ENCODE data around the gene DNM2.

Gene DNM2

DNA sequence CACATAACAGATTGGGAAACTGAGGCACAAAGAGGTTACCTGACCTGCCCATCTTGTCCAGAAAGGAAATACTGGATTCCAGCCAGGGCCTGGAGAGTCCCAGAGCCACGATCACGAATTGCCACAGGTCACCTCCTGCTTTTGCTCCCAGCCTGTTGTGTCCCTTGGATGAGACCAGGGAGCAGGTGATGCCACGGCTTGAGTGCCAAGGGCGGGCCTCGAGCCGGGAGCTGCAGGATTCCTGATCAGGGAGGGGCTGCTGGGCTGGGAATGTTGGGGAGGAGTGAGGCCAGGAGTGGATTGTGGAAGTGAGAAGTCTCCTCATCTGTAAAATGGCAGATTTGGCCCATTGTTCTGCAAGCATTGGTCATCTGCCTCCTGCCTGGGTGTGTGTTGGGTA, 29.4 kb downstream of the DNM2 start:
- H3K4me3 ChIP-seq (ENCODE audit: low read depth, low read length) = no peak overlapping the region
- DNase-seq (ENCODE audit: low read depth) = no peak
- TF ChIP-seq, protein P1, sequence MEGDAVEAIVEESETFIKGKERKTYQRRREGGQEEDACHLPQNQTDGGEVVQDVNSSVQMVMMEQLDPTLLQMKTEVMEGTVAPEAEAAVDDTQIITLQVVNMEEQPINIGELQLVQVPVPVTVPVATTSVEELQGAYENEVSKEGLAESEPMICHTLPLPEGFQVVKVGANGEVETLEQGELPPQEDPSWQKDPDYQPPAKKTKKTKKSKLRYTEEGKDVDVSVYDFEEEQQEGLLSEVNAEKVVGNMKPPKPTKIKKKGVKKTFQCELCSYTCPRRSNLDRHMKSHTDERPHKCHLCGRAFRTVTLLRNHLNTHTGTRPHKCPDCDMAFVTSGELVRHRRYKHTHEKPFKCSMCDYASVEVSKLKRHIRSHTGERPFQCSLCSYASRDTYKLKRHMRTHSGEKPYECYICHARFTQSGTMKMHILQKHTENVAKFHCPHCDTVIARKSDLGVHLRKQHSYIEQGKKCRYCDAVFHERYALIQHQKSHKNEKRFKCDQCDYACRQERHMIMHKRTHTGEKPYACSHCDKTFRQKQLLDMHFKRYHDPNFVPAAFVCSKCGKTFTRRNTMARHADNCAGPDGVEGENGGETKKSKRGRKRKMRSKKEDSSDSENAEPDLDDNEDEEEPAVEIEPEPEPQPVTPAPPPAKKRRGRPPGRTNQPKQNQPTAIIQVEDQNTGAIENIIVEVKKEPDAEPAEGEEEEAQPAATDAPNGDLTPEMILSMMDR (IDR thresholded peaks at IDR 0.05; ENCODE audit: control insufficient read depth, extremely low read depth, insufficient read depth) = no peak

DNA sequence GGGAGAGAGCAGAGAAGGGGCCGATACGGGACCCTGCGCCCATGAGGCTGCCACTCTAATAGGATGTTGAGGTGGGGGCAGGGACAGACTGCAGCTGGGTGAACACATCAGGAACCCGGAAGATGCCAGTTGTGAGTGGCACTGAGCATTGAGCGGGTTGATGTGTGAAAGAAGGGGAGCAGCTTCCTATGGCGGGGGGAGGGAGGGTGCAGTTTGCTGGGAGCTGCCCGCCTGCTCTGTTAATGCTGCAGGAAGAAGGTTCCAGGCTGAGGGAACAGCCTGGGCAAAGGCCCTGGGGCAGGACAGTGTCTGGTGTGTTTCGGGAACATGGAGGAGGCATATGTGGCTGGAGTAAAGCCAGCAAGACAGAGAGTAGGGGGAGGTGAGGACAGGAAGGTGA, 29.8 kb downstream of the DNM2 start:
- no peak overlapping the region for H3K4me3 ChIP-seq (ENCODE audit: low read depth, low read length)
- TF ChIP-seq, protein P1 (IDR thresholded peaks at IDR 0.05; ENCODE audit: control insufficient read depth, extremely low read depth, insufficient read depth) = no peak
- no peak for DNase-seq (ENCODE audit: low read depth)

DNA sequence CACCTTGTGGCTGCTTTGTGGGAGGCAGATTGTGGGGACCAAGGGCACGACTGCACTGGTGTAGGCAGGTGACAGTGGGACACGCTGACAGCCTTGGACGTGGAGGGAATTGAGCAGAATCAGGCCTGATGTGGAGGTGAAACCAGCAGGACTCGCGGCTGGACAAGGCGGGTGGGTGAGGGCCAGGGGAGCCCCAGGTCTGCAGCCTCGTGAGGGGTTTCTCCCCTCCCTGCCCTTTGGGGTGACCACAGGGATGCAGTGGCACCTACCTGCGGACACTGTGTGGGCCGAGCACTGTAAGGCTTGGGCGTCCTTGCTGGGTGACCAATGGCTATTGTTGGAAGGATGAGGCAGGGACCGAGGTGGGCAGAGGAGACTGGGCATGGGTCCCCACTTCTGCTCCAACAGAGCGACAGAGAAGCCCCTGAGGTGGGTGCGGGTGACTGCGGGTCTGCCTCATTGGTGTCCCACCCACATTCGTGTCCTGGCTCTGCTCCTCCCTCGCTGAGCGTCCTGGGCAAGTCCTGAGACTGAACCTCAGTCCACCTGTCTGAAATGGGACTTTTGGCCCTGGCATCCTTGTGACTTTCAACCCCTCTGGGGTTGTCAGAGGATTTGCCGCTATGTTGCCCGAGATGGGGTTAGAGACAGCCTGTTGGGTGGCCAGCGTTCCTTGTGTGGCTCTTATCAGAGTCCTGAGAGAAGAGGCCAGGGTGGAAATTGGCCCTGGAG, 30.5 kb downstream of the DNM2 start:
- H3K4me3 ChIP-seq (ENCODE audit: low read depth, low read length) = no peak overlapping the region
- TF ChIP-seq, protein P1 (IDR thresholded peaks at IDR 0.05; ENCODE audit: control insufficient read depth, extremely low read depth, insufficient read depth) = no peak
- DNase-seq (ENCODE audit: low read depth) = no peak

DNA sequence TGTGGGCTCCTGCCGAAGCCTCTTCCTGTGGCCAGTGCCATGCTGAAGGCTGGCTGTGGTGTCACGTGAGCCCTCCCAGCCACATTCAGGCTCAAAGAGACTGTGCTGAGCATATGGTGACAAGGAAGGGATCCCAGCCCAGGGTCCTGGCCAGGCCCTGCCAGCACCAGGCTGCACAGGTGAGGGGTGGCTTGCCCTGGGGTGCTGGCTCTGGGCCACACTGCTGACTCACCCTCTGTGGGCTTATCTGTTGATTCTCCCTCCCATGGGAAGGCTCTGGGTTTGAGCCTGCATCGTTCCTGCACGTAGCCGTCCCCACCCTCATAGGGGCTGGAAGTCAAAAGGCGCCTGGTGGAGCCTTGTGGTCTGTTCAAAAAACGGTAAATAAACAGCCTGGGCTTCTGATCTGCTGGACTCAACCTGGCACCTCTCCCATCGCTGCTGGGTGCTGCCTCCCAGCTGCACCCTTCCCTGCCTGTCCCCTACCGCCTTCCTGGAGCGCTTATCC, 31.1 kb downstream of the DNM2 start:
- TF ChIP-seq, protein P1 (IDR thresholded peaks at IDR 0.05; ENCODE audit: control insufficient read depth, extremely low read depth, insufficient read depth) = no peak
- H3K4me3 ChIP-seq (ENCODE audit: low read depth, low read length) = no peak overlapping the region
- DNase-seq (ENCODE audit: low read depth) = no peak

DNA sequence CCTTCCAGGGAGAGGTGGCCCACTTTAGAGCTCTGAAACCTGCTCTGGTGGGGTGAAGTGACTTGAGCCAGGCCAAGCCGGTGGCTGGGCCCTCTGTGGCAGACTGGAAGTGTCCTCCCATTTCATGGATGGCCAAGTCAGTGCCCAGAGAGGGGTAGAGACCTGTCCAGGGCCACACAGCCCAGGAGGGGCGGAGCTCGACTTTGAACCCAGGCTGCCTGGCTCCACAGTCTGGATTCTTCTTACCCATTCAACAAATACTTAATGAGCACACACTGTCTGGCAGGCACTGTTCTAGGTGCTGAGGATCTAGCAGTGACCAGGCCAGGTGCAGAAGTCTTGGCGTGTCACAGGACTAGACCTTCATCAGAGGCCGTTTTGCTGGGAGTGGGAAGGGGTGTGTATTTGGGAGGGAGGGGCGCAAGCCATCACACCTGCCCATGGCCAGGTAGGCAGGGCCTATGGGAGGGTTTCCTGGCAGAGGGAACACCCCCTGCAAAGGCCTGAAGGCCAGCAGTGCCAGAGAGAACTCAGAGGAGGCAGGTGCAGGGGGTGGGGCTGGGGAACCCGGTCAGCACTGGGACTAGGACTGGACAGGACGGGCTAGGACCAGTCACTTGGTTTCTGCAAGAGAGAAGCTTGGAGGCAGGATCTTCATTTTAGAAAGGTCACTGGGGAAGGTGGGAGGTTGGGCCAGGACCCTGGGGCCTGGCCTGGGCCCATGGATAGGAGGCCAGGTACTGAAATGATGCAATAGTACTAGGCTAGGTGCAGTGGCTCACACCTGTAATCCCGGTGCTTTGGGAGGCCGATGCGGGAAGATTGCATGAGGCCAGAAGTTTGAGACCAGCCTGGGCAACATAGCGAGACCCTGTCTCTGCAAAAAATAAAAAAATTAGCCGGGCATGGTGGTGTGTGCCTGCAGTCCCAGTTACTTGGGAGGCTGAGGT, 31.8 kb downstream of the DNM2 start:
- no peak overlapping the region for H3K4me3 ChIP-seq (ENCODE audit: low read depth, low read length)
- TF ChIP-seq, protein P1 (IDR thresholded peaks at IDR 0.05; ENCODE audit: control insufficient read depth, extremely low read depth, insufficient read depth) = no peak
- DNase-seq (ENCODE audit: low read depth) = no peak

DNA sequence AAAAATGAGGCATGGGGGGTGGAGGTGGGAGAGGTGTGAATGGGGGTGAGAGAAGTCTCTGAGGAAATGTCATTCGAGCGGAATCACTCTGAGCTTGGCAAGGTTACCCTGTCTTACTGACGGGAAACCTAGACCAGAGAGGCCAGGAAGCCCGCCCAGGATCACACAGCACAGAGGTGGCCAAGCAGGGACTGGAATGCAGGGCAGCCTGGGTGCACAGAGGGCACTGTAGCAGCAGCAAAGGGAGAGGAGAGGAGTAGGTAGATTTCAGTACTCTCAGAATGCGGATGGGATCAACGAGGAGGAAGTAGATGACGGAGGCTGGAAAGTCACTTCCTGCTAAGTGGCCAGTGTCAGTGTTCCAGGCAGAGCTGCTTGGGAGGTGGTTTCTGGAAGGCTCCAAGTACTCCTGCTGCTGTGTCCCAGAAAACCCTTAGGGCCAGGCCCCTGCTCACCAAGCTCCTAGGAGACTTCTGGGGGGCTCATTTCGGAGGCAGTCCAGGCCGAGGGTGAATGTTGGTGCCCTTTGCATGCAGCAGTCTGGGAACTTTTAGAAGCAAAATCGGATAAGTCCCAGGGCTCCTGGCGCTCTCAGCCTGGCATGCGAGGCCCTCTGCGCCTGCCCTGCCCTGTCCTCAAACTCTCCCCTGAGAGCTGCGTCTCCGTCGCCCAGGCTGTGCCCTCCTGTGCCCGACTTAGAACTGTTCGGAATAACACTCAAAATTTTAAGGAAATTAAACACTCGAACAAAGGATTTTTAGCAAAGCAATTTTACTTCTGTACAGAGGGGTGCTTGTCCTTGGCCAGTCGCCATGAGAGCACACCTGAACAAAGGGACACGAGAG, 33.5 kb downstream of the DNM2 start:
- TF ChIP-seq, protein P1 (IDR thresholded peaks at IDR 0.05; ENCODE audit: control insufficient read depth, extremely low read depth, insufficient read depth) = no peak
- DNase-seq (ENCODE audit: low read depth) = peak; percentile 54
- H3K4me3 ChIP-seq (ENCODE audit: low read depth, low read length) = no peak overlapping the region
